ENCODE data around the gene SC5D.

The SC5D gene

GRCh38 chr11:121350314-121351082 lies 57.9 kb downstream of the SC5D start:
- no peak overlapping the region for H3K4me3 ChIP-seq (replicated peaks; ENCODE audit: insufficient read depth, low read length)
- H3K27ac ChIP-seq (replicated peaks), result no peak overlapping the region
- H3K27me3 ChIP-seq (ENCODE audit: insufficient read depth, poor library complexity, severe bottlenecking), result no peaks in the 10 kb centered on the region
- DNase-seq (ENCODE audit: low read depth in 1 of 2, low spot score in 1 of 2), result no peak
- TF ChIP-seq GABPA (IDR thresholded peaks at IDR 0.05; ENCODE audit: low read depth) (no peak), REST (IDR thresholded peaks at IDR 0.05; ENCODE audit: insufficient replicate concordance, low read depth) (no peak), SPI1 (IDR thresholded peaks at IDR 0.05; ENCODE audit: borderline replicate concordance, low read depth) (no peak), CTCF (IDR thresholded peaks at IDR 0.05; ENCODE audit: insufficient read depth, low read length) (no peak), POLR2AphosphoS5 (IDR thresholded peaks at IDR 0.05; ENCODE audit: low read depth) (no peak)

- no peak for DNase-seq (ENCODE audit: low read depth in 1 of 2, low spot score in 1 of 2)
- TF ChIP-seq CTCF (IDR thresholded peaks at IDR 0.05; ENCODE audit: insufficient read depth, low read length) (no peak), GABPA (IDR thresholded peaks at IDR 0.05; ENCODE audit: low read depth) (no peak), REST (IDR thresholded peaks at IDR 0.05; ENCODE audit: insufficient replicate concordance, low read depth) (no peak), SPI1 (IDR thresholded peaks at IDR 0.05; ENCODE audit: borderline replicate concordance, low read depth) (no peak), POLR2AphosphoS5 (IDR thresholded peaks at IDR 0.05; ENCODE audit: low read depth) (no peak)
- Histone ChIP-seq H3K27me3 (ENCODE audit: insufficient read depth, poor library complexity, severe bottlenecking) (no peaks in the 10 kb centered on the region), H3K4me3 (replicated peaks; ENCODE audit: insufficient read depth, low read length) (no peak overlapping the region), H3K27ac (replicated peaks) (no peak overlapping the region)
Measured at GRCh38 chr11:121351083-121351630, 58.6 kb downstream of the SC5D start.

GRCh38 chr11:121352251-121352891 lies 59.8 kb downstream of the SC5D start:
- Histone ChIP-seq H3K27me3 (ENCODE audit: insufficient read depth, poor library complexity, severe bottlenecking) (no peaks in the 10 kb centered on the region), H3K4me3 (replicated peaks; ENCODE audit: insufficient read depth, low read length) (no peak overlapping the region), H3K27ac (replicated peaks) (no peak overlapping the region)
- TF ChIP-seq REST (IDR thresholded peaks at IDR 0.05; ENCODE audit: insufficient replicate concordance, low read depth) (no peak), CTCF (IDR thresholded peaks at IDR 0.05; ENCODE audit: insufficient read depth, low read length) (no peak), SPI1 (IDR thresholded peaks at IDR 0.05; ENCODE audit: borderline replicate concordance, low read depth) (no peak), POLR2AphosphoS5 (IDR thresholded peaks at IDR 0.05; ENCODE audit: low read depth) (no peak), GABPA (IDR thresholded peaks at IDR 0.05; ENCODE audit: low read depth) (no peak)
- DNase-seq (ENCODE audit: low read depth in 1 of 2, low spot score in 1 of 2), result no peak

Data from HL-60 (cell line).